ENCODE results near the gene RIC8A.

- TF ChIP-seq E2F1 (CRISPR knock-in tag; IDR thresholded peaks at IDR 0.05) (no peak), MAX (CRISPR knock-in tag; IDR thresholded peaks at IDR 0.05) (no peak), HMGXB4 (CRISPR knock-in tag; IDR thresholded peaks at IDR 0.05) (no peak), SP2 (IDR thresholded peaks at IDR 0.05; ENCODE audit: extremely low read depth, low read depth, low read length, poor library complexity, severe bottlenecking) (no peak), E2F5 (CRISPR knock-in tag; IDR thresholded peaks at IDR 0.05) (no peak), CHD2 (IDR thresholded peaks at IDR 0.05; ENCODE audit: low read depth, low read length) (no peak)
Measured at GRCh38 chr11:256952-257737, 49.6 kb downstream of the RIC8A start.
